NCI-H524 (cell line): ENCODE data around the gene ALDH1L1.

Source experiments
- DNase-seq, 2 experiments: peaks; one replicate each; lab custom pipeline; 2025; lab: John Stamatoyannopoulos, UW

The ALDH1L1 gene

GRCh38 chr3:126194713-126195305, 14.4 kb upstream of the ALDH1L1 start:
- no peak for DNase-seq

- DNase-seq = no peak
Measured at GRCh38 chr3:126191246-126191645, 10.9 kb upstream of the ALDH1L1 start.

- DNase-seq = no peak
Measured at GRCh38 chr3:126187920-126188319, 7.5 kb upstream of the ALDH1L1 start.

GRCh38 chr3:126186749-126187148, 6.4 kb upstream of the ALDH1L1 start:
- no peak for DNase-seq

- no peak for DNase-seq
Measured at GRCh38 chr3:126186271-126186670, 5.9 kb upstream of the ALDH1L1 start.

- DNase-seq = no peak
Measured at GRCh38 chr3:126184465-126185000, 4.1 kb upstream of the ALDH1L1 start.

- DNase-seq = peak in 1 of 2 experiments; percentile 83
Measured at GRCh38 chr3:126181398-126181725, 976 bp upstream of the ALDH1L1 start.

GRCh38 chr3:126179825-126180476, 435 bp downstream of the ALDH1L1 start:
- DNase-seq = peak; percentile 65 to 81

- no peak for DNase-seq
Measured at GRCh38 chr3:126170073-126170777, 10.2 kb downstream of the ALDH1L1 start.

- no peak for DNase-seq
Measured at GRCh38 chr3:126167566-126167965, 12.8 kb downstream of the ALDH1L1 start.

- no peak for DNase-seq
Measured at GRCh38 chr3:126166009-126166408, 14.4 kb downstream of the ALDH1L1 start.

GRCh38 chr3:126161309-126161708, 19.1 kb downstream of the ALDH1L1 start:
- no peak for DNase-seq

- DNase-seq = no peak
Measured at GRCh38 chr3:126160243-126161210, 19.9 kb downstream of the ALDH1L1 start.

GRCh38 chr3:126159476-126159875, 20.9 kb downstream of the ALDH1L1 start:
- DNase-seq = no peak

- no peak for DNase-seq
Measured at GRCh38 chr3:126158912-126159454, 21.4 kb downstream of the ALDH1L1 start.

GRCh38 chr3:126158016-126158911, 22.1 kb downstream of the ALDH1L1 start:
- DNase-seq = peak; percentile 29 to 64

- DNase-seq = no peak
Measured at GRCh38 chr3:126157083-126157768, 23.2 kb downstream of the ALDH1L1 start.

GRCh38 chr3:126156468-126156867, 23.9 kb downstream of the ALDH1L1 start:
- peak in 1 of 2 experiments; percentile 21 for DNase-seq

GRCh38 chr3:126155819-126156218, 24.6 kb downstream of the ALDH1L1 start:
- DNase-seq = no peak

GRCh38 chr3:126155280-126155640, 25.1 kb downstream of the ALDH1L1 start:
- no peak for DNase-seq
